Skeletal muscle tissue (tissue), 4 donors: ENCODE results near the gene MDN1. TPM values are rescaled to one million over a fixed set of nuclear protein-coding genes. Genes with fewer than 3 reads are reported as not detected.
A peak's percentile ranks its signal among the peaks of the same experiment; 100 is the strongest.
"Not testable (repeated sequence)": the region's sequence is repeated elsewhere in the genome, so short reads cannot be mapped to it uniquely, and the experiment has no call there.

Experiments used
- H3K27ac ChIP-seq: one replicate; pipeline ENCODE4 v1.7.0; 2013; ENCODE audit warnings: mild to moderate bottlenecking, low read depth, low read length, inconsistent platforms
- H3K27me3 ChIP-seq, 3 donors: one replicate each; pipeline ENCODE4 v1.7.0; 2013; ENCODE audit warnings: low read length in 3 of 3; ENCODE audit not compliant: control insufficient read depth in 3 of 3, insufficient read depth in 3 of 3
- H3K36me3 ChIP-seq, 3 donors: one replicate each; pipeline ENCODE4 v1.7.0; 2013; ENCODE audit warnings: low read length in 3 of 3; ENCODE audit not compliant: control insufficient read depth in 3 of 3, insufficient read depth in 3 of 3
- H3K4me1 ChIP-seq, 3 donors: one replicate each; pipeline ENCODE4 v1.7.0; 2013; ENCODE audit warnings: low read length in 3 of 3, mild to moderate bottlenecking in 3 of 3; ENCODE audit not compliant: control insufficient read depth in 3 of 3, insufficient read depth in 3 of 3
- H3K4me3 ChIP-seq, 3 donors: one replicate each; pipeline ENCODE4 v1.7.0; 2013; ENCODE audit warnings: low read length in 3 of 3
- H3K9ac ChIP-seq, 3 donors: one replicate each; pipeline ENCODE4 v1.7.0; 2013; ENCODE audit warnings: low read length in 3 of 3, mild to moderate bottlenecking in 3 of 3, moderate library complexity in 2 of 3, low read depth in 1 of 3
- H3K9me3 ChIP-seq, 3 donors: one replicate each; pipeline ENCODE4 v1.7.0; 2013; ENCODE audit warnings: low read length in 3 of 3; ENCODE audit not compliant: control insufficient read depth in 3 of 3
- total RNA-seq: library from RNA; depleted of rRNA; stranded (reverse); fragments of >200 nt; gene quantifications from one replicate; pipeline ENCODE4 v1.2.3, GENCODE V29; 2014
- donor health status: Osteomylitis.

Gene MDN1
- total RNA-seq, 1 donor from 2014 or later, result 30.8 TPM

- no peak overlapping the region for H3K9ac ChIP-seq
- peaks cover 5 to 37% (median 17%) of the 10 kb centered on the region in 3 donors for H3K36me3 ChIP-seq
- H3K27me3 ChIP-seq, result no peaks in the 10 kb centered on the region
- peaks cover 0 to 18% (median 13%) of the 10 kb centered on the region in 3 donors for H3K4me1 ChIP-seq
- no peaks in the 10 kb centered on the region for H3K9me3 ChIP-seq
- no peak overlapping the region for H3K4me3 ChIP-seq
- peak overlapping the region; percentile 72 for H3K27ac ChIP-seq
These were observed 26.7 kb downstream of the MDN1 start for GRCh38 chr6:89792881-89793280.

- peaks cover 9 to 47% (median 26%) of the 10 kb centered on the region in 3 donors for H3K36me3 ChIP-seq
- H3K9ac ChIP-seq, result no peak overlapping the region
- H3K4me1 ChIP-seq, result peaks cover 0 to 18% (median 13%) of the 10 kb centered on the region in 3 donors
- H3K9me3 ChIP-seq, result no peaks in the 10 kb centered on the region
- no peak overlapping the region for H3K4me3 ChIP-seq
- H3K27ac ChIP-seq, result no peak overlapping the region
- H3K27me3 ChIP-seq, result no peaks in the 10 kb centered on the region
These were observed 29.2 kb downstream of the MDN1 start for GRCh38 chr6:89790403-89790802.

- Histone ChIP-seq H3K36me3 (peaks cover 9 to 50% (median 28%) of the 10 kb centered on the region in 3 donors), H3K4me1 (peaks cover 0 to 18% (median 13%) of the 10 kb centered on the region in 3 donors), H3K9ac (no peak overlapping the region), H3K27me3 (no peaks in the 10 kb centered on the region), H3K9me3 (no peaks in the 10 kb centered on the region), H3K4me3 (no peak overlapping the region), H3K27ac (no peak overlapping the region)
These were observed 29.6 kb downstream of the MDN1 start for GRCh38 chr6:89789980-89790379.

- H3K27ac ChIP-seq, result no peak overlapping the region
- H3K4me3 ChIP-seq, result no peak overlapping the region
- H3K27me3 ChIP-seq, result no peaks in the 10 kb centered on the region
- H3K9ac ChIP-seq, result no peak overlapping the region
- H3K4me1 ChIP-seq, result peaks cover 0 to 2% (median 0%) of the 10 kb centered on the region in 3 donors
- H3K36me3 ChIP-seq, result peaks cover 21 to 58% (median 49%) of the 10 kb centered on the region in 3 donors
- H3K9me3 ChIP-seq, result no peaks in the 10 kb centered on the region
These were observed 31.8 kb downstream of the MDN1 start for GRCh38 chr6:89787660-89788328.

- Histone ChIP-seq H3K9me3 (no peaks in the 10 kb centered on the region), H3K4me3 (no peak overlapping the region), H3K9ac (no peak overlapping the region), H3K27ac (no peak overlapping the region), H3K27me3 (no peaks in the 10 kb centered on the region), H3K4me1 (no peaks in the 10 kb centered on the region), H3K36me3 (peaks cover 24 to 57% (median 54%) of the 10 kb centered on the region in 3 donors)
These were observed 32.6 kb downstream of the MDN1 start for GRCh38 chr6:89786970-89787369.

- Histone ChIP-seq H3K9me3 (no peaks in the 10 kb centered on the region), H3K4me3 (no peak overlapping the region), H3K4me1 (no peaks in the 10 kb centered on the region), H3K27ac (no peak overlapping the region), H3K27me3 (no peaks in the 10 kb centered on the region), H3K36me3 (peaks cover 26 to 63% (median 60%) of the 10 kb centered on the region in 3 donors), H3K9ac (no peak overlapping the region)
These were observed 34.8 kb downstream of the MDN1 start for GRCh38 chr6:89784838-89785237.

- not testable (repeated sequence) for H3K9me3 ChIP-seq, H3K4me1 ChIP-seq, H3K4me3 ChIP-seq, H3K27ac ChIP-seq, H3K9ac ChIP-seq, H3K27me3 ChIP-seq
- peaks cover 25 to 54% (median 53%) of the 10 kb centered on the region in 3 donors for H3K36me3 ChIP-seq
These were observed 36.3 kb downstream of the MDN1 start for GRCh38 chr6:89783293-89783692.

- Histone ChIP-seq H3K4me3 (no peak overlapping the region), H3K9ac (no peak overlapping the region), H3K9me3 (no peaks in the 10 kb centered on the region), H3K27me3 (no peaks in the 10 kb centered on the region), H3K36me3 (peaks cover 17 to 45% (median 45%) of the 10 kb centered on the region in 3 donors), H3K4me1 (no peaks in the 10 kb centered on the region), H3K27ac (no peak overlapping the region)
These were observed 37.4 kb downstream of the MDN1 start for GRCh38 chr6:89782222-89782621.

GRCh38 chr6:89781070-89782034 is 38.2 kb downstream of the MDN1 start:
- H3K36me3 ChIP-seq, result peaks cover 17 to 46% (median 42%) of the 10 kb centered on the region in 3 donors
- H3K9ac ChIP-seq, result no peak overlapping the region
- H3K9me3 ChIP-seq, result no peaks in the 10 kb centered on the region
- no peak overlapping the region for H3K4me3 ChIP-seq
- no peak overlapping the region for H3K27ac ChIP-seq
- no peaks in the 10 kb centered on the region for H3K4me1 ChIP-seq
- H3K27me3 ChIP-seq, result no peaks in the 10 kb centered on the region

GRCh38 chr6:89777455-89777854 is 42.1 kb downstream of the MDN1 start:
- no peak overlapping the region for H3K27ac ChIP-seq
- H3K9me3 ChIP-seq, result no peaks in the 10 kb centered on the region
- no peaks in the 10 kb centered on the region for H3K4me1 ChIP-seq
- no peaks in the 10 kb centered on the region for H3K27me3 ChIP-seq
- no peak overlapping the region for H3K4me3 ChIP-seq
- no peak overlapping the region for H3K9ac ChIP-seq
- H3K36me3 ChIP-seq, result peaks cover 11 to 44% (median 33%) of the 10 kb centered on the region in 3 donors
